ENCODE results near the gene CERS5.

Gene CERS5

GRCh38 chr12:50197297-50197727, 30.1 kb upstream of the CERS5 start:
- no peak overlapping the region for H3K23ac ChIP-seq (ENCODE audit: low read length)
- H3K4ac ChIP-seq (ENCODE audit: low read depth, low read length), result no peak overlapping the region
- no peak overlapping the region for H3K27ac ChIP-seq (ENCODE audit: low read depth, low read length)
- peaks cover 6% of the 10 kb centered on the region for H3K79me1 ChIP-seq (ENCODE audit: low read length)
- H3K79me2 ChIP-seq (ENCODE audit: control insufficient read depth, insufficient read depth, low read length, poor library complexity), result no peaks in the 10 kb centered on the region
- H3K27me3 ChIP-seq (ENCODE audit: insufficient read depth, low read length), result no peaks in the 10 kb centered on the region
- H3K14ac ChIP-seq (ENCODE audit: low read length), result no peak overlapping the region
- no peak overlapping the region for H2BK12ac ChIP-seq (ENCODE audit: low read length)
- H2AFZ ChIP-seq (ENCODE audit: insufficient read depth, low read length, poor library complexity), result no peak overlapping the region
- H3K4me1 ChIP-seq (ENCODE audit: control insufficient read depth in 1 of 2, insufficient read depth in 2 of 2, low read length in 2 of 2), result peaks cover 0 to 6% of the 10 kb centered on the region in 2 experiments
- H2BK5ac ChIP-seq (ENCODE audit: low read depth, low read length, poor library complexity), result peak overlapping the region; percentile 21
- H2BK120ac ChIP-seq (ENCODE audit: insufficient read depth, low read length, poor library complexity), result no peak overlapping the region
- H2AK5ac ChIP-seq (ENCODE audit: low read length), result no peak overlapping the region
- no peak overlapping the region for H4K12ac ChIP-seq (ENCODE audit: low read depth, low read length)
- no CpG with 5 or more reads among the region's 5 CpGs for WGBS (ENCODE audit: extremely low coverage, insufficient coverage, insufficient read length)
- H4K8ac ChIP-seq (ENCODE audit: low read depth, low read length), result no peak overlapping the region
- no peak for DNase-seq
- H3K18ac ChIP-seq (ENCODE audit: low read length), result no peak overlapping the region
- H3K4me3 ChIP-seq (ENCODE audit: low read depth, low read length), result no peak overlapping the region
- H3K9ac ChIP-seq (ENCODE audit: low read length), result no peak overlapping the region
- H4K91ac ChIP-seq (ENCODE audit: low read depth, low read length), result no peak overlapping the region
- peaks cover 30 to 36% of the 10 kb centered on the region in 2 experiments for H3K36me3 ChIP-seq (ENCODE audit: control insufficient read depth in 1 of 2, insufficient read depth in 2 of 2, low read length in 2 of 2)
- H3K4me2 ChIP-seq (ENCODE audit: low read length), result no peak overlapping the region
- no peaks in the 10 kb centered on the region for H3K9me3 ChIP-seq (ENCODE audit: insufficient read depth, low read depth, low read length)

- peaks cover 33 to 40% of the 10 kb centered on the region in 2 experiments for H3K36me3 ChIP-seq (ENCODE audit: control insufficient read depth in 1 of 2, insufficient read depth in 2 of 2, low read length in 2 of 2)
- H3K79me2 ChIP-seq (ENCODE audit: control insufficient read depth, insufficient read depth, low read length, poor library complexity), result no peaks in the 10 kb centered on the region
- H2AFZ ChIP-seq (ENCODE audit: insufficient read depth, low read length, poor library complexity), result no peak overlapping the region
- H2BK120ac ChIP-seq (ENCODE audit: insufficient read depth, low read length, poor library complexity), result no peak overlapping the region
- no peak overlapping the region for H3K4me2 ChIP-seq (ENCODE audit: low read length)
- H2BK12ac ChIP-seq (ENCODE audit: low read length), result no peak overlapping the region
- H3K4ac ChIP-seq (ENCODE audit: low read depth, low read length), result no peak overlapping the region
- H3K9me3 ChIP-seq (ENCODE audit: insufficient read depth, low read depth, low read length), result no peaks in the 10 kb centered on the region
- peaks cover 4% of the 10 kb centered on the region for H3K79me1 ChIP-seq (ENCODE audit: low read length)
- H2AK5ac ChIP-seq (ENCODE audit: low read length), result no peak overlapping the region
- no CpG with 5 or more reads among the region's 4 CpGs for WGBS (ENCODE audit: extremely low coverage, insufficient coverage, insufficient read length)
- no peaks in the 10 kb centered on the region for H3K27me3 ChIP-seq (ENCODE audit: insufficient read depth, low read length)
- H3K9ac ChIP-seq (ENCODE audit: low read length), result no peak overlapping the region
- H3K23ac ChIP-seq (ENCODE audit: low read length), result no peak overlapping the region
- peaks cover 0 to 6% of the 10 kb centered on the region in 2 experiments for H3K4me1 ChIP-seq (ENCODE audit: control insufficient read depth in 1 of 2, insufficient read depth in 2 of 2, low read length in 2 of 2)
- no peak for DNase-seq
- no peak overlapping the region for H3K18ac ChIP-seq (ENCODE audit: low read length)
- H4K91ac ChIP-seq (ENCODE audit: low read depth, low read length), result no peak overlapping the region
- no peak overlapping the region for H3K4me3 ChIP-seq (ENCODE audit: low read depth, low read length)
- H3K14ac ChIP-seq (ENCODE audit: low read length), result no peak overlapping the region
- H4K12ac ChIP-seq (ENCODE audit: low read depth, low read length), result no peak overlapping the region
- H2BK5ac ChIP-seq (ENCODE audit: low read depth, low read length, poor library complexity), result no peak overlapping the region
- H4K8ac ChIP-seq (ENCODE audit: low read depth, low read length), result no peak overlapping the region
- no peak overlapping the region for H3K27ac ChIP-seq (ENCODE audit: low read depth, low read length)
Measured at GRCh38 chr12:50196537-50196936, 29.4 kb upstream of the CERS5 start.

GRCh38 chr12:50195832-50196231, 28.7 kb upstream of the CERS5 start:
- Histone ChIP-seq H3K4ac (ENCODE audit: low read depth, low read length) (no peak overlapping the region), H2BK12ac (ENCODE audit: low read length) (no peak overlapping the region)

GRCh38 chr12:50192908-50193307, 25.7 kb upstream of the CERS5 start:
- Histone ChIP-seq H2AFZ (ENCODE audit: insufficient read depth, low read length, poor library complexity) (no peak overlapping the region), H4K12ac (ENCODE audit: low read depth, low read length) (no peak overlapping the region)

More at GRCh38 chr12:50195832-50196231, 28.7 kb upstream of the CERS5 start:
- Histone ChIP-seq H3K36me3 (ENCODE audit: control insufficient read depth in 1 of 2, insufficient read depth in 2 of 2, low read length in 2 of 2) (peaks cover 36 to 47% of the 10 kb centered on the region in 2 experiments), H4K91ac (ENCODE audit: low read depth, low read length) (no peak overlapping the region), H4K12ac (ENCODE audit: low read depth, low read length) (no peak overlapping the region), H3K9me3 (ENCODE audit: insufficient read depth, low read depth, low read length) (no peaks in the 10 kb centered on the region), H3K23ac (ENCODE audit: low read length) (no peak overlapping the region), H3K9ac (ENCODE audit: low read length) (no peak overlapping the region), H4K8ac (ENCODE audit: low read depth, low read length) (no peak overlapping the region), H3K4me1 (ENCODE audit: control insufficient read depth in 1 of 2, insufficient read depth in 2 of 2, low read length in 2 of 2) (peaks cover 0 to 5% of the 10 kb centered on the region in 2 experiments), H3K18ac (ENCODE audit: low read length) (no peak overlapping the region), H3K14ac (ENCODE audit: low read length) (no peak overlapping the region), H3K27ac (ENCODE audit: low read depth, low read length) (no peak overlapping the region), H3K79me1 (ENCODE audit: low read length) (peaks cover 3% of the 10 kb centered on the region), H2BK5ac (ENCODE audit: low read depth, low read length, poor library complexity) (no peak overlapping the region), H2AK5ac (ENCODE audit: low read length) (no peak overlapping the region), H3K4me2 (ENCODE audit: low read length) (no peak overlapping the region), H3K79me2 (ENCODE audit: control insufficient read depth, insufficient read depth, low read length, poor library complexity) (no peaks in the 10 kb centered on the region), H3K4me3 (ENCODE audit: low read depth, low read length) (no peak overlapping the region), H3K27me3 (ENCODE audit: insufficient read depth, low read length) (no peaks in the 10 kb centered on the region), H2BK120ac (ENCODE audit: insufficient read depth, low read length, poor library complexity) (no peak overlapping the region), H2AFZ (ENCODE audit: insufficient read depth, low read length, poor library complexity) (no peak overlapping the region)
- DNase-seq, result no peak
- WGBS (ENCODE audit: extremely low coverage, insufficient coverage, insufficient read length), result no CpG with 5 or more reads among the region's 4 CpGs

More at GRCh38 chr12:50192908-50193307, 25.7 kb upstream of the CERS5 start:
- H3K14ac ChIP-seq (ENCODE audit: low read length), result no peak overlapping the region
- H3K9me3 ChIP-seq (ENCODE audit: insufficient read depth, low read depth, low read length), result no peaks in the 10 kb centered on the region
- H3K36me3 ChIP-seq (ENCODE audit: control insufficient read depth in 1 of 2, insufficient read depth in 2 of 2, low read length in 2 of 2), result peaks cover 31 to 49% of the 10 kb centered on the region in 2 experiments
- peaks cover 1% of the 10 kb centered on the region for H3K79me1 ChIP-seq (ENCODE audit: low read length)
- no peak overlapping the region for H3K4me2 ChIP-seq (ENCODE audit: low read length)
- no peak overlapping the region for H4K8ac ChIP-seq (ENCODE audit: low read depth, low read length)
- no peak overlapping the region for H2BK5ac ChIP-seq (ENCODE audit: low read depth, low read length, poor library complexity)
- no peak overlapping the region for H3K4me3 ChIP-seq (ENCODE audit: low read depth, low read length)
- no peak overlapping the region for H3K4ac ChIP-seq (ENCODE audit: low read depth, low read length)
- H4K91ac ChIP-seq (ENCODE audit: low read depth, low read length), result no peak overlapping the region
- H3K9ac ChIP-seq (ENCODE audit: low read length), result no peak overlapping the region
- no peak overlapping the region for H2AK5ac ChIP-seq (ENCODE audit: low read length)
- WGBS (ENCODE audit: extremely low coverage, insufficient coverage, insufficient read length), result no CpG with 5 or more reads among the region's 5 CpGs
- no peak for DNase-seq
- H3K79me2 ChIP-seq (ENCODE audit: control insufficient read depth, insufficient read depth, low read length, poor library complexity), result no peaks in the 10 kb centered on the region
- peaks cover 3 to 7% of the 10 kb centered on the region in 2 experiments for H3K4me1 ChIP-seq (ENCODE audit: control insufficient read depth in 1 of 2, insufficient read depth in 2 of 2, low read length in 2 of 2)
- no peak overlapping the region for H3K23ac ChIP-seq (ENCODE audit: low read length)
- no peaks in the 10 kb centered on the region for H3K27me3 ChIP-seq (ENCODE audit: insufficient read depth, low read length)
- H2BK120ac ChIP-seq (ENCODE audit: insufficient read depth, low read length, poor library complexity), result no peak overlapping the region
- no peak overlapping the region for H3K27ac ChIP-seq (ENCODE audit: low read depth, low read length)
- no peak overlapping the region for H2BK12ac ChIP-seq (ENCODE audit: low read length)
- H3K18ac ChIP-seq (ENCODE audit: low read length), result no peak overlapping the region
